PFSK-1 (cell line): Measurements from ENCODE around the gene GSTK1.

Experiments
- FOXP2 ChIP-seq: optimal IDR thresholded peaks from 2 replicates; pipeline ENCODE3; 2011; ENCODE audit warnings: borderline replicate concordance, control low read depth, inconsistent platforms; ENCODE audit not compliant: insufficient read depth; ENCODE audit errors: extremely low read length, extremely low read depth
- POLR2AphosphoS5 ChIP-seq: IDR thresholded peaks from 2 replicates; pipeline ENCODE4 v1.6.1; 2012; ENCODE audit warnings: low read depth, mild to moderate bottlenecking, control low read depth, low read length, moderate library complexity
- SIN3A ChIP-seq: IDR thresholded peaks from 2 replicates; pipeline ENCODE4 v1.6.1; 2012; ENCODE audit warnings: mild to moderate bottlenecking, low read length, moderate library complexity, borderline replicate concordance; ENCODE audit not compliant: insufficient read depth
- TAF1 ChIP-seq: IDR thresholded peaks from 2 replicates; pipeline ENCODE4 v1.6.1; 2012; ENCODE audit warnings: low read length, control low read depth, borderline replicate concordance; ENCODE audit not compliant: insufficient read depth
- TF ChIP-seq, protein P1 (sequence below), 2 experiments: IDR thresholded peaks; 2 replicates each; pipeline versions ENCODE4 v1.6.1 to v1.8.0; 2011 to 2012; ENCODE audit warnings: low read depth in 2 of 2, low read length in 2 of 2, control low read depth in 1 of 2, inconsistent platforms in 1 of 2, mild to moderate bottlenecking in 1 of 2, moderate library complexity in 1 of 2; ENCODE audit not compliant: insufficient read depth in 1 of 2

GSTK1 gene

DNA sequence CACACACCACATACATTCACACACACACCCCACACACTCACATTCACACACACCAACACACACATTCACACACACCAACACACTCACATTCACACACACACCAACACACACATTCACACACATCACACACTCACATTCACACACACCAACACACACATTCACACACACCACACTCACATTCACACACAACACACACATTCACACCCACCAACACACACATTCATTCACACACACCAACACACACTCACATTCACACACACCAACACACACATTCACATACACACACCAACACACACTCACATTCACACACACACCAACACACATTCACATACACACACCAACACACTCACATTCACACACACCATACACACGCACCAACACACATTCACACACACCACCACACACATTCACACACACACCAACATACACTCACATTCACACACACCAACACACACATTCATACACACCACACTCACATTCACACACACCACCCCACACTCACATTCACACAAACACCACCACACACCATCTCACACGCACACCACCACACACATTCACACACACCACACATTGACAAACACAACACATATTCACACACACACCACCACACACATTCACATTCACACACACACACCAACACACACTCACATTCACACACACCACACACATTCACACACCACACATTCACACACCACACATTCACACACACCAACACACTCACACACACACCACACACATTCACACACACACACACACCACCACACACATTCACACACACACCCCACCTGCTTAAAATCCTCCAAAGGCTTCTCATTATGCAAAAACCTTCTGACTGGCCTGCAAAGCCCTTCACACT lies 32.4 kb upstream of the GSTK1 start:
- no peak for TF ChIP-seq TAF1
- TF ChIP-seq FOXP2, result no peak
- TF ChIP-seq POLR2AphosphoS5, result no peak
- TF ChIP-seq, protein P1, sequence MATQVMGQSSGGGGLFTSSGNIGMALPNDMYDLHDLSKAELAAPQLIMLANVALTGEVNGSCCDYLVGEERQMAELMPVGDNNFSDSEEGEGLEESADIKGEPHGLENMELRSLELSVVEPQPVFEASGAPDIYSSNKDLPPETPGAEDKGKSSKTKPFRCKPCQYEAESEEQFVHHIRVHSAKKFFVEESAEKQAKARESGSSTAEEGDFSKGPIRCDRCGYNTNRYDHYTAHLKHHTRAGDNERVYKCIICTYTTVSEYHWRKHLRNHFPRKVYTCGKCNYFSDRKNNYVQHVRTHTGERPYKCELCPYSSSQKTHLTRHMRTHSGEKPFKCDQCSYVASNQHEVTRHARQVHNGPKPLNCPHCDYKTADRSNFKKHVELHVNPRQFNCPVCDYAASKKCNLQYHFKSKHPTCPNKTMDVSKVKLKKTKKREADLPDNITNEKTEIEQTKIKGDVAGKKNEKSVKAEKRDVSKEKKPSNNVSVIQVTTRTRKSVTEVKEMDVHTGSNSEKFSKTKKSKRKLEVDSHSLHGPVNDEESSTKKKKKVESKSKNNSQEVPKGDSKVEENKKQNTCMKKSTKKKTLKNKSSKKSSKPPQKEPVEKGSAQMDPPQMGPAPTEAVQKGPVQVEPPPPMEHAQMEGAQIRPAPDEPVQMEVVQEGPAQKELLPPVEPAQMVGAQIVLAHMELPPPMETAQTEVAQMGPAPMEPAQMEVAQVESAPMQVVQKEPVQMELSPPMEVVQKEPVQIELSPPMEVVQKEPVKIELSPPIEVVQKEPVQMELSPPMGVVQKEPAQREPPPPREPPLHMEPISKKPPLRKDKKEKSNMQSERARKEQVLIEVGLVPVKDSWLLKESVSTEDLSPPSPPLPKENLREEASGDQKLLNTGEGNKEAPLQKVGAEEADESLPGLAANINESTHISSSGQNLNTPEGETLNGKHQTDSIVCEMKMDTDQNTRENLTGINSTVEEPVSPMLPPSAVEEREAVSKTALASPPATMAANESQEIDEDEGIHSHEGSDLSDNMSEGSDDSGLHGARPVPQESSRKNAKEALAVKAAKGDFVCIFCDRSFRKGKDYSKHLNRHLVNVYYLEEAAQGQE (IDR thresholded peaks at IDR 0.05; ENCODE audit: insufficient read depth in 1 of 2, low read depth in 2 of 2, low read length in 2 of 2), result no peak
- TF ChIP-seq SIN3A, result no peak

DNA sequence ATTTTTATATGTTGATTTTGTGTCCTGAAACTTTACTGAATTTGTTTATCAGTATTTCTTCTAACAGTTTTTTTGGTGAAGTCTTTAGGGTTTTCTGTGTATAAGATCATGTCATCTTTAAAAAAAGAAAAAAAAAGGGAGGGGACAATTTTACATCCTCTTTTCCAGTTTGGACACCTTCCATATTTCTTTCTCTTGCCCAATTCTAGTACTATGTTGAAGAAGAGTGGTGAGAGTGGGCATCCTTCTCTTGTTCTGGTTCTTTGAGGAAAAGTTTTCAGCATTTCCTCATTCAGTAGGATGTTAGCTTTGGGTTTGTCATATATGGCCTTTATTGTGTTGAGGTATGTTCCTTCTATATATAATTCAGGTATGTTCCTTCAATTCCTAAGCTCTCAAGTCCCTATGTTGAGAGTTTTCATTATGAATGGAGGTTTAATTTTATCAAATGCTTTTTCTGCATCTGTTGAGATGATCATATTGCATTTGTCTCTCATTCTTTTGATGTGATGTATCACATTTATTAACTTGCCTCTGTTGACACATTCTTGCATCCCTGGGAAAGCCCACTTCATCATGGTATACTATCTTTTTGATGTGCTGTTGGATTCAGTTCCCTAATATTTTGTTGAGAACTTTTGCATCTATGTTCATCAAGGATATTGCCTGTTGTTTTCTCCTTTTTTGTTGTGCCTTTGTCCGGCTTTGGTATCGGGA lies 29.3 kb upstream of the GSTK1 start:
- TF ChIP-seq SIN3A (no peak), TAF1 (no peak), POLR2AphosphoS5 (no peak), FOXP2 (no peak)
- TF ChIP-seq, protein P1 (IDR thresholded peaks at IDR 0.05; ENCODE audit: insufficient read depth in 1 of 2, low read depth in 2 of 2, low read length in 2 of 2), result no peak

DNA sequence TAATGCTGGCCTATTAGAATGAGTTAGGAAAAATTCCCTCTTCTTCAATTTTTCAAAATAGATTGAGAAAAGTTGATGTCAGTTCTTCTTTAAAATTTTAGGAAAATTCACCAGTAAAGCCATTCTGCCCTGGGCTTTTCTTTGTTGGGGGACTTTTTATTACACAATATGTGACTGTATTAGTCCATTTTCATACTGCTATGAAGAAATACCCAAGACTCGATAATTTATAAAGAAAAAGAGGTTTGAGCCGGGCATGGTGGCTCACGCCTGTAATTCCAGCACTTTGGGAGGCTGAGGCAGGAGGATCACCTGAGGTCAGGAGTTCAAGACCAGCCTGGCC lies 28.7 kb upstream of the GSTK1 start:
- TF ChIP-seq FOXP2, result no peak
- no peak for TF ChIP-seq POLR2AphosphoS5

DNA sequence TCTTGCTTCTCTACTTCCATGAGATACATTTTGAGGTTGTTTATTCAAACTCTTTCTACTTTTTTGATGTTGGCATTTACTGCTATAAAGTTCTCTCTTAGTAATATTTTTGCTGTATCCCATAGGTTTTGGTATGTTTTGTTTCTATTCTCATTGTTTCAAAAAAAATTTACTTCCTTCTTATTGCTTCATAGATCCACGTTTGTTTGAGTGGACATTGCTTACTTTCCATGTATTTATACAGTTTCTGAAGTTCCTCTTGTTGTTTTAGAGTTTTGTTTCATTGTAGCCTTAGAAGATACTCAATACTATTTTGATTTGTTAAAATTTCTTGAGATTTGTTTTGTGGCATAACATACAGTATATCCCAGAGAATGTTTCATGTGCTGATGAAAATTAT lies 27.7 kb upstream of the GSTK1 start:
- TF ChIP-seq FOXP2 (no peak), SIN3A (no peak), POLR2AphosphoS5 (no peak), TAF1 (no peak)
- TF ChIP-seq, protein P1 (IDR thresholded peaks at IDR 0.05; ENCODE audit: insufficient read depth in 1 of 2, low read depth in 2 of 2, low read length in 2 of 2), result no peak

DNA sequence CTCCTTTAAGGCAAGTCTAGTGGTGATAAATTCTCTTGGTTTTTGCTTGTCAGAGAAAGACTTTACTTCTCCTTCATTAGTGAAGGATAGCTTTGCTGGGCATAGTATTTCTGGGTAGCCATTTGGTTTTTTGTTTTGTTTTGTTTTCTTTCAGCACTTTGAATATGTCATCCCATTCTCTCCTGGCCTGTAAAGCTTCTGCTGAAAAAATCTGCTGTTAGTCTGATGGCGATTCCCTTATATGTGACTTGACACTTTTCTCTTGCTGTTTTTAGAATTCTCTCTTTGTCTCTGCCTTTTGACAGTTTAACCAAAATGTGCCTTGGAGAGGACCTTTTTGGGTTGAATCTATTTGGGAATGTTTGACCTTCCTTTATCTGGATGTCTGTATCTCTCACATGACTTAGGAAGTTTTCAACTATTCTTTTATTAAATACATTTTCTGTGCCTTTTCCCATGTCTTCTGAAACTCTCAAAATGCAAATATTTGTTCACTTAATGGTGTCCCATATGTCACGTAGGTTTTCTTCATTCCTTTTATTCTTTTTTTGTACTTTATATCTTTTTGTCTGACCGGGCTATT lies 26.7 kb upstream of the GSTK1 start:
- TF ChIP-seq POLR2AphosphoS5, result no peak
- TF ChIP-seq, protein P1 (IDR thresholded peaks at IDR 0.05; ENCODE audit: insufficient read depth in 1 of 2, low read depth in 2 of 2, low read length in 2 of 2), result no peak
- TF ChIP-seq TAF1, result no peak
- TF ChIP-seq SIN3A, result no peak
- no peak for TF ChIP-seq FOXP2
